ENCODE measurements around the gene LIPN. TPM values are rescaled to one million over a fixed set of nuclear protein-coding genes. Genes with fewer than 3 reads are reported as not detected.
"Not testable (repeated sequence)": the region's sequence is repeated elsewhere in the genome, so short reads cannot be mapped to it uniquely, and the experiment has no call there.

The LIPN gene
- total RNA-seq, result not detected

- in situ Hi-C loops (cut with MboI; ENCODE audit: low pct_unique_long_range_greater_than_20kb in 2 of 9, low sequenced_read_pairs in 9 of 9, unreplicated experiment in 9 of 9), result no loop called here
- 56 to 100% (median 84%) methylated on average over 2 to 6 of the region's 7 CpGs; no CpG with 5 or more reads in 1 of the 10 experiments for WGBS, 10 experiments
- H3K4me3 ChIP-seq, result no peak within 1 kb of the TSS
- ATAC-seq (replicated peaks in 6 of 8), result no peak
- no peaks in the 10 kb centered on the region for H3K4me1 ChIP-seq (replicated peaks in 1 of 2)
- H3K27ac ChIP-seq, result no peak within 1 kb of the TSS
Measured at GRCh38 chr10:88759366-88760101, at the start of gene LIPN. Gene LIPN, plus strand, starts transcription at chr10:88760020. Its CDS starts 1,386 bp downstream, at chr10:88761406.

GRCh38 chr10:88715517-88715916, 44.3 kb upstream of the LIPN start:
- 67 to 100% (median 80%) methylated on average over 1 of the region's 1 CpG; no CpG with 5 or more reads in 1 of the 10 experiments for WGBS, 10 experiments
- no peak overlapping the region for H3K4me3 ChIP-seq
- ATAC-seq (replicated peaks in 6 of 8), result no peak
- no peak overlapping the region for H3K27ac ChIP-seq
- in situ Hi-C loops (cut with MboI; ENCODE audit: low pct_unique_long_range_greater_than_20kb in 2 of 9, low sequenced_read_pairs in 9 of 9, unreplicated experiment in 9 of 9), result no loop called here
- no peaks in the 10 kb centered on the region for H3K4me1 ChIP-seq (replicated peaks in 1 of 2)

DNA sequence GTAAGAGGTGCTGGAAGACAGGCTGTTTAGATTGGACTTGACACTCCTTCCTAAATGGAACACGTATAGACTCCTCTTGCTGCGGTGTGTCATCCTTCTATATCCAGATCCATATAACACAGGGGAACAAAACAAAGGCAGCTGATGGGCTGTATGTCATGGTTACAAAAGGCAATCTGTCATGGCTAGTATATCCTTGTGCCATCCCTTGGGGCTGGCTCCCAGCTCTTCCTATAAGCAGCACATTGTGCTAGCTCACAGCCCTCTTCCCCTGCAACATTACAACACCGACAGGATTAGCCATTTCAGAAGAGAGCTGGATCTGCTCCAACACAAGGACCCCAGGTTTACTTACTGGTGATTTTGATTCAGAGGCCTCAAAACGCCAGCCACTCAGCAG, 38.4 kb upstream of the LIPN start:
- peak in 5 of 8 experiments; percentile 39 to 98 (median 71) for ATAC-seq (replicated peaks in 6 of 8)
- Histone ChIP-seq H3K4me1 (replicated peaks in 1 of 2) (no peaks in the 10 kb centered on the region), H3K4me3 (no peak overlapping the region), H3K27ac (peak overlapping the region in 1 of 2 donors; percentile 18)
- in situ Hi-C loops (cut with MboI; ENCODE audit: low pct_unique_long_range_greater_than_20kb in 2 of 9, low sequenced_read_pairs in 9 of 9, unreplicated experiment in 9 of 9), result no loop called here
- WGBS, 10 experiments, result 55 to 86% (median 80%) methylated on average over 1 to 4 of the region's 4 CpGs; no CpG with 5 or more reads in 1 of the 10 experiments

DNA sequence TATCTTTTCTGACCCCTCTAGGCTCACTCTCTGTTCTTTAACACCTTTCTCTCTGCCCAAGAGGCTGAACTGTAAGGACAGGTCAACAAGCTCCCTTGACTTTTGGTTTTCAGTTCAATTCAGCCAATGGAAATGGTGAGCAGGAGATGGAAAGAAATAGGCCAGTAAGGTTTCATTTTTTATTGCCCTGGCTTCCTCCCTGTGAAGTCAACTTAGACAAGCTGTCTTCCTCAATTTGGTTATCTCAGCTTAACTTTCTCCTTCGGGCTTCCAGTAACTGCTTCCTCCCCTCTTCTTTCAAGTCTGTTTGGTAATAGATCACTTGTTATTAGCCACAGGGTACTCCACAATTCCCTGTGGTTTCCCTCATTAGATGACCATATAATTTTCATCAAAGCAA, 34.0 kb upstream of the LIPN start:
- Histone ChIP-seq H3K4me1 (replicated peaks in 1 of 2) (no peaks in the 10 kb centered on the region), H3K4me3 (no peak overlapping the region), H3K27ac (no peak overlapping the region)
- in situ Hi-C loops (cut with MboI; ENCODE audit: low pct_unique_long_range_greater_than_20kb in 2 of 9, low sequenced_read_pairs in 9 of 9, unreplicated experiment in 9 of 9), result no loop called here
- no peak for ATAC-seq (replicated peaks in 6 of 8)
- 0 to 100% (median 43%) methylated on average over 1 of the region's 1 CpG; no CpG with 5 or more reads in 4 of the 10 experiments for WGBS, 10 experiments

GRCh38 chr10:88728107-88728763, 31.6 kb upstream of the LIPN start:
- in situ Hi-C loops (cut with MboI; ENCODE audit: low pct_unique_long_range_greater_than_20kb in 2 of 9, low sequenced_read_pairs in 9 of 9, unreplicated experiment in 9 of 9), result no loop called here
- no peak overlapping the region for H3K4me3 ChIP-seq
- 38 to 90% (median 83%) methylated on average over 1 to 18 of the region's 30 CpGs; no CpG with 5 or more reads in 3 of the 10 experiments for WGBS, 10 experiments
- H3K4me1 ChIP-seq (replicated peaks in 1 of 2), result no peaks in the 10 kb centered on the region
- peak in 3 of 8 experiments; percentile 36 to 70 (median 41) for ATAC-seq (replicated peaks in 6 of 8)
- no peak overlapping the region for H3K27ac ChIP-seq

- in situ Hi-C loops (cut with MboI; ENCODE audit: low pct_unique_long_range_greater_than_20kb in 2 of 9, low sequenced_read_pairs in 9 of 9, unreplicated experiment in 9 of 9), result no loop called here
- WGBS, 10 experiments, result 53 to 100% (median 90%) methylated on average over 1 to 4 of the region's 4 CpGs; no CpG with 5 or more reads in 1 of the 10 experiments
- Histone ChIP-seq H3K4me3 (no peak overlapping the region), H3K27ac (no peak overlapping the region), H3K4me1 (replicated peaks in 1 of 2) (no peaks in the 10 kb centered on the region)
- ATAC-seq (replicated peaks in 6 of 8), result no peak
Measured at GRCh38 chr10:88730864-88731263, 29.0 kb upstream of the LIPN start.

DNA sequence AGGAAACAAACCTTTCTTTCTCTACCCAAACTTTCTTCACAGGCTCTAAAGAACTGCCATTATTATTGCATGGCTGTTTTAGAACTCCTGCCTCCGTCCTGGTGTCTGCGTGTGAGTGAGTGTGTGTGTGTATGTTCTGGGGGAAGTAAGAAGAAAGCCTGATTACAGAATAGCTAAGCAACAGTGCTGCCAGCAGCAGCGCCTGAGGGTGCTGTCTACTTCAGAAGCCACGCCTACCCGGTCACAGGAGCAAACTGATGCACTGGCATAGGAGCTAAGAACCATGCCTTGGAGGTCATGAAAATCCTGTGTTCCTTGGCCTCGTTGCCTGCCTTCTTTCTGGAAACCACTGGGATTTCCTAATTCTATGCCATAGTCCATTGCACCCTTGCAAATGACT, 28.5 kb upstream of the LIPN start:
- H3K4me3 ChIP-seq, result no peak overlapping the region
- in situ Hi-C loops (cut with MboI; ENCODE audit: low pct_unique_long_range_greater_than_20kb in 2 of 9, low sequenced_read_pairs in 9 of 9, unreplicated experiment in 9 of 9), result no loop called here
- H3K27ac ChIP-seq, result no peak overlapping the region
- 50 to 89% (median 69%) methylated on average over 1 to 6 of the region's 6 CpGs; no CpG with 5 or more reads in 3 of the 10 experiments for WGBS, 10 experiments
- ATAC-seq (replicated peaks in 6 of 8), result no peak
- H3K4me1 ChIP-seq (replicated peaks in 1 of 2), result no peaks in the 10 kb centered on the region

GRCh38 chr10:88733215-88733614, 26.6 kb upstream of the LIPN start:
- Histone ChIP-seq H3K4me1 (replicated peaks in 1 of 2) (no peaks in the 10 kb centered on the region), H3K27ac (no peak overlapping the region), H3K4me3 (no peak overlapping the region)
- ATAC-seq (replicated peaks in 6 of 8), result no peak
- WGBS, 10 experiments, result 70 to 100% (median 83%) methylated on average over 1 to 2 of the region's 2 CpGs; no CpG with 5 or more reads in 1 of the 10 experiments
- in situ Hi-C loops (cut with MboI; ENCODE audit: low pct_unique_long_range_greater_than_20kb in 2 of 9, low sequenced_read_pairs in 9 of 9, unreplicated experiment in 9 of 9), result no loop called here

DNA sequence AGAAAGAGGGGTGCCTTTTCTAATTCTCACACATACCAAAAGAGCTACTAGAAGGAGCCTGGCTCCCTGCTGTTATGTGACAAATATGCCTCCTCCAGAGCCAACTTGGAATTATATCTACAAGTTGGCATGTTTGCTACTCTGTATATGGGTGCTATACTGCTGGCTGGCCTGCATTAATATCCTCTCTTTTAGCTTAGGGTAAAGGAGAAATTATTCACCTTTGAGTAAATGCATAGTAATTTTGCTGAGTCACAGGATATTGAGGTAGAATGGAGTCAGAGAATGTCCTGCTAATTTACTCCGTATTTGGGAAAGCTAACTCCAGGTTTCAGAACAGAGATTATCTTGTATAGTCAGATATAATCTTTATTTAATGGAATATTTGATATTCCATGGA, 24.2 kb upstream of the LIPN start:
- ATAC-seq (replicated peaks in 6 of 8), result no peak
- Histone ChIP-seq H3K4me1 (replicated peaks in 1 of 2) (no peaks in the 10 kb centered on the region), H3K4me3 (no peak overlapping the region), H3K27ac (no peak overlapping the region)
- 0 to 100% (median 73%) methylated on average over 1 of the region's 1 CpG for WGBS, 10 experiments
- in situ Hi-C loops (cut with MboI; ENCODE audit: low pct_unique_long_range_greater_than_20kb in 2 of 9, low sequenced_read_pairs in 9 of 9, unreplicated experiment in 9 of 9), result no loop called here

DNA sequence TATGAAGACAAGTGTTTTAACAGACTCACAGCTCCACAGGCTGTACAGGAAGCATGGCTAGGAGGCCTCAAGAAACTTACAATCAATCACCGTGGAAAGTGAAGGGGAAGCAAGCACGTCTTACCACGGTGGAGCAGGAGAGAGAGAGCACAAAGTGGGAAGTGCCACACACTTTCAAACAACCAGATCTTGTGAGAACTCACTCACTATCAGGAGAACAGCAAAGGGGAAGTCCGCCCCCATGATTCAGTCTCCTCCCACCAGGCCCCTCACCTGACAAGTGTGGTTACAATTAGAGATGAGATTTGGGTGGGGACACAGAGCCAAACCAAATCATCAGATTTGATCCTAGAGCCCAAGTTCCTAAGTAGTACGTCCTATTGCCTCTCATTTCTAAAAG, 17.9 kb upstream of the LIPN start:
- in situ Hi-C loops (cut with MboI; ENCODE audit: low pct_unique_long_range_greater_than_20kb in 2 of 9, low sequenced_read_pairs in 9 of 9, unreplicated experiment in 9 of 9); ATAC-seq (replicated peaks in 6 of 8): not testable (repeated sequence)

DNA sequence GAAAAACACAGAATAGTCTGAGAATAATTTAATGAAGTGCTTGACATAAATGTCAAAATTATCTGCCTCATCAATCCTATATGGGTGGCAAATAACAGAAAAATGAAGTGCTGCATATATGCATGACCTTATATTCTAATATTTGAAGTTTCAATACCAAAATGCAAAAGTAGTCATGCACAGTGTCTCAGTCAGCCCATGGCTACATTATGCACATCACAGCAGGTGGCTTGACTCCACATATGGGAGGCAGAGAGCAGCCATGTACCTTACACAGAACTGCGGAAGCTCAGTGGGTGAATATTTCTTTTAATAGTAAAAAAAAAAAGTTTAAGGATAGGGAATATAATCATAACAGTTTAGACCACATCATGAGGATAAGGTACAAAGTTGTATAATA, 17.4 kb upstream of the LIPN start:
- Histone ChIP-seq H3K4me1 (replicated peaks in 1 of 2) (no peaks in the 10 kb centered on the region), H3K4me3 (no peak overlapping the region), H3K27ac (no peak overlapping the region)
- in situ Hi-C loops (cut with MboI; ENCODE audit: low pct_unique_long_range_greater_than_20kb in 2 of 9, low sequenced_read_pairs in 9 of 9, unreplicated experiment in 9 of 9), result no loop called here
- WGBS, 10 experiments, result 17 to 100% (median 63%) methylated on average over 1 of the region's 1 CpG; no CpG with 5 or more reads in 2 of the 10 experiments
- ATAC-seq (replicated peaks in 6 of 8), result peak in 3 of 8 experiments; percentile 62 to 79 (median 75)

More for the DNA sequence above, 17.9 kb upstream of the LIPN start:
- not testable (repeated sequence) for H3K27ac ChIP-seq; H3K4me1 ChIP-seq (replicated peaks in 1 of 2); H3K4me3 ChIP-seq
- WGBS, 10 experiments, result 38 to 100% (median 70%) methylated on average over 1 to 5 of the region's 5 CpGs; no CpG with 5 or more reads in 3 of the 10 experiments

DNA sequence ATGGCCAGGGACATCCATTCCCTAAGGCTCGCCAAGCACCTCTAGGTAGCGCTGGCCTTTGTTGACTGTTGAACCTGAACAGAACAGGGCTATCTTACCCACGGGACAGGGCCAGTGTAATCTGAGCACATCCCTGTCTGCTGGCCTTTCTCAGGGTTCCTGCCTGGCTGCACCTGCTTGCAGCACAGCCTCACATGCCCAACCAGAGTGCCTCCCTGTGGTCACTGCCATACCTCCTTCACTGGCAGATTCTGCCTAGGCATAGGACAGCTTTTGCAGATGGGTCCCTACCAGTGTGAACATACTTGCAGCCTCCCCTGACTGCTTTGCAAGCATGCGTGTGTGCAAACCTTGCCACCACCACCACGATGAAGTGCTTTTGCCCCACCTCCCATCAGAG, 15.8 kb upstream of the LIPN start:
- Histone ChIP-seq H3K27ac (no peak overlapping the region), H3K4me3 (no peak overlapping the region), H3K4me1 (replicated peaks in 1 of 2) (no peaks in the 10 kb centered on the region)
- ATAC-seq (replicated peaks in 6 of 8), result no peak
- in situ Hi-C loops (cut with MboI; ENCODE audit: low pct_unique_long_range_greater_than_20kb in 2 of 9, low sequenced_read_pairs in 9 of 9, unreplicated experiment in 9 of 9), result no loop called here
- 59 to 100% (median 73%) methylated on average over 2 to 3 of the region's 5 CpGs; no CpG with 5 or more reads in 7 of the 10 experiments for WGBS, 10 experiments

GRCh38 chr10:88745633-88746032, 14.2 kb upstream of the LIPN start:
- Histone ChIP-seq H3K27ac (no peak overlapping the region), H3K4me3 (no peak overlapping the region), H3K4me1 (replicated peaks in 1 of 2) (no peaks in the 10 kb centered on the region)
- in situ Hi-C loops (cut with MboI; ENCODE audit: low pct_unique_long_range_greater_than_20kb in 2 of 9, low sequenced_read_pairs in 9 of 9, unreplicated experiment in 9 of 9), result no loop called here
- WGBS, 10 experiments, result 40 to 100% (median 80%) methylated on average over 1 of the region's 1 CpG; no CpG with 5 or more reads in 3 of the 10 experiments
- ATAC-seq (replicated peaks in 6 of 8), result no peak

All from motor neuron (in vitro differentiated cells).